Colonic mucosa (tissue), 4 donors: Measurements from ENCODE around the gene DOLPP1. TPM values are rescaled to one million over a fixed set of nuclear protein-coding genes. Genes with fewer than 3 reads are reported as not detected.

Experiments
- DNase-seq: peaks from one replicate; pipeline ENCODE4 v3.0.0-alpha.2; 2020
- H3K27ac ChIP-seq: fragments of 200-600 bp; one replicate; pipeline ENCODE4 v1.8.0; 2021
- H3K27me3 ChIP-seq: fragments of 200-600 bp; one replicate; pipeline ENCODE4 v1.8.0; 2021
- H3K36me3 ChIP-seq: fragments of 200-600 bp; one replicate; pipeline ENCODE4 v1.8.0; 2021
- H3K4me1 ChIP-seq: fragments of 200-600 bp; one replicate; pipeline ENCODE4 v1.8.0; 2021; ENCODE audit warnings: mild to moderate bottlenecking
- H3K4me3 ChIP-seq: fragments of 200-600 bp; one replicate; pipeline ENCODE4 v1.8.0; 2021
- H3K9ac ChIP-seq, 2 donors: one replicate each; pipeline ENCODE4 v1.7.0; 2013; ENCODE audit warnings: control low read depth in 2 of 2, low read depth in 2 of 2, low read length in 2 of 2
- H3K9me3 ChIP-seq: fragments of 200-600 bp; one replicate; pipeline ENCODE4 v1.8.0; 2021
- CTCF ChIP-seq: fragments of 200-600 bp; IDR thresholded peaks from one replicate; pipeline ENCODE4 v1.8.0; 2022; ENCODE audit warnings: antibody characterized with exemption, mild to moderate bottlenecking
- intact Hi-C: fragments of 100-400 bp; cut with DNase I; formaldehyde crosslinking; loops from one replicate; pipeline ENCODE4 v1.14.1; 2022
- total RNA-seq, 2 donors: library from RNA; stranded (reverse); fragmentation: NEBNext Ultra II Directional in 1 of 2; extraction: Animal tissue kit (Norgen Biotek cat#: 25700) in 1 of 2; gene quantifications; one replicate each; pipeline ENCODE4 v1.2.1, GENCODE V29; 2021
- donor health status: healthy.
- donor health status: DM: no; HTN: no; CAD: no.
- donor health status: DM: no; HTN: no; CAD: no.

The DOLPP1 gene
- total RNA-seq, 2 donors from 2014 or later, result 33.9 to 37.3 TPM

- no peak overlapping the region for H3K27ac ChIP-seq
- peaks cover 14% of the 10 kb centered on the region for H3K4me1 ChIP-seq
- H3K4me3 ChIP-seq, result no peak overlapping the region
- DNase-seq, result no peak
- H3K9me3 ChIP-seq, result no peaks in the 10 kb centered on the region
- no peak for TF ChIP-seq CTCF
- no peaks in the 10 kb centered on the region for H3K27me3 ChIP-seq
- H3K9ac ChIP-seq, result no peak overlapping the region
- intact Hi-C loops, result no loop called here
- H3K36me3 ChIP-seq, result no peaks in the 10 kb centered on the region
Observed at GRCh38 chr9:129108083-129108804, 27.3 kb downstream of the DOLPP1 start.

DNA sequence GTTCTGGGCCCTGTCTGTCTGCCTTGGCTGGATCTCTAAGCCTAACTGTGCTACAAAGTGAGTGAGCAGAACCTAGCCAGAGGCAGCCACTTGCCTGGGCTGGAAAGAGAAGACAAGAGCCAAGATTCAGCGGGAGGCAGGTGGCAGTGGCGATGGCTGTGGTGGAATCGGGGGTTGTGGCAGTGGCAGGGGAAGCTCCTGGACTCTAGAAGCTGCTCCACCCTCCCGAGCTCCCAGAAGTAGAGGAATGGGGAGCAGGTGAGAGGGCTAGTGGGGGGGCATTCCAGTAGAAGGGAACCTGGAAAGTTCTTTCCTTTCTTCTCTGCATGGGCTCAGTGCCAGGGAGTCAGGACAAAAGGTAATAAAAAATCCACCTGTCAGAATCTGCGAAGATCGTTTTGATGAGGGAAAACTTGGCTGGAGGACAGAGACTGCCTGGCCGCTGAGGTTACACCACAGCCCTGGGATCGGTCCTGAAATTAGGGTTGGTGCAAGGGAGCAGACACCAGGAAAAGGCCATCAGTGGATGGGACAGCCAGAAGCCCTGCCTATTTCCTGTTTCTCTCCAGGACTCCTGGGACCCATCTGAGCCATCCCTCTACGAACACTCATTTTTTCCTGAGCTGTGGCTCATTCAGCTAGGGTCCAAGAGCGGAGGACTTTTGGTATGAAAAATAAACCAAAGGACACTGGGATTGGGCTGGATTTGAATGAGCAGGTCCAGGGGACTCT lies 28.1 kb downstream of the DOLPP1 start:
- Histone ChIP-seq H3K27ac (no peak overlapping the region), H3K9ac (peak overlapping the region in 1 of 2 donors; percentile 81), H3K9me3 (no peaks in the 10 kb centered on the region), H3K4me1 (peaks cover 14% of the 10 kb centered on the region), H3K27me3 (no peaks in the 10 kb centered on the region), H3K4me3 (peak overlapping the region; percentile 88), H3K36me3 (no peaks in the 10 kb centered on the region)
- intact Hi-C loops, result no loop called here
- peak; percentile 86 for DNase-seq
- no peak for TF ChIP-seq CTCF

GRCh38 chr9:129109537-129109903 lies 28.6 kb downstream of the DOLPP1 start:
- Histone ChIP-seq H3K9ac (peak overlapping the region in 1 of 2 donors; percentile 81), H3K27ac (no peak overlapping the region), H3K4me1 (peaks cover 14% of the 10 kb centered on the region), H3K9me3 (no peaks in the 10 kb centered on the region), H3K27me3 (no peaks in the 10 kb centered on the region), H3K36me3 (no peaks in the 10 kb centered on the region), H3K4me3 (peak overlapping the region; percentile 88)
- intact Hi-C loops, result no loop called here
- no peak for TF ChIP-seq CTCF
- peak; percentile 50 for DNase-seq

GRCh38 chr9:129109952-129110739 lies 29.2 kb downstream of the DOLPP1 start:
- peak overlapping the region; percentile 70 to 81 for H3K9ac ChIP-seq
- H3K4me1 ChIP-seq, result peaks cover 14% of the 10 kb centered on the region
- H3K4me3 ChIP-seq, result peak overlapping the region; percentile 88
- DNase-seq, result peak; percentile 43
- no peaks in the 10 kb centered on the region for H3K9me3 ChIP-seq
- peak overlapping the region; percentile 73 for H3K27ac ChIP-seq
- H3K27me3 ChIP-seq, result no peaks in the 10 kb centered on the region
- intact Hi-C loops, result no loop called here
- no peak for TF ChIP-seq CTCF
- no peaks in the 10 kb centered on the region for H3K36me3 ChIP-seq

GRCh38 chr9:129110740-129111527 lies 30.0 kb downstream of the DOLPP1 start, which contains the start of the genes CRAT and PTPA:
CRAT (minus strand) TSS chr9:129110793; CDS start chr9:129110509, 284 bp downstream.
PTPA (plus strand) TSS chr9:129111415; CDS start chr9:129111601, 186 bp downstream.
- TF ChIP-seq CTCF, result no peak
- Histone ChIP-seq H3K27me3 (no peaks in the 10 kb centered on the region), H3K4me3 (peak within 1 kb of the TSS; percentile 88), H3K9ac (peak within 1 kb of the TSS; percentile 80 to 92), H3K9me3 (no peaks in the 10 kb centered on the region), H3K27ac (peak within 1 kb of the TSS; percentile 96), H3K4me1 (peaks cover 14% of the 10 kb centered on the region), H3K36me3 (no peaks in the 10 kb centered on the region)
- DNase-seq, result peak; percentile 99
- intact Hi-C loops, result no loop called here
